Activated effector memory CD4-positive, alpha-beta T cell treated with anti-CD3 and anti-CD28 coated beads, Interleukin-2, amount 50 U/mL, for 16 hours (primary cell): Measurements from ENCODE around the gene LRRK1.

Experiments
- DNase-seq: peaks from one replicate; pipeline ENCODE4 v3.0.0-alpha.2; 2020

LRRK1 gene

GRCh38 chr15:100985401-100985800 is 66.2 kb downstream of the LRRK1 start:
- no peak for DNase-seq

GRCh38 chr15:100986158-100986896 is 67.2 kb downstream of the LRRK1 start:
- DNase-seq: no peak

GRCh38 chr15:100987143-100987542 is 68.0 kb downstream of the LRRK1 start:
- DNase-seq: no peak

GRCh38 chr15:100988297-100988696 is 69.1 kb downstream of the LRRK1 start:
- DNase-seq: no peak

- DNase-seq: no peak
These were observed 69.7 kb downstream of the LRRK1 start for GRCh38 chr15:100988857-100989256.

GRCh38 chr15:100994597-100995446 is 75.7 kb downstream of the LRRK1 start:
- no peak for DNase-seq

- DNase-seq: no peak
These were observed 76.6 kb downstream of the LRRK1 start for GRCh38 chr15:100995471-100996430.

- no peak for DNase-seq
These were observed 78.3 kb downstream of the LRRK1 start for GRCh38 chr15:100997442-100997841.

- no peak for DNase-seq
These were observed 79.5 kb downstream of the LRRK1 start for GRCh38 chr15:100998630-100999029.

GRCh38 chr15:100999369-100999768 is 80.2 kb downstream of the LRRK1 start:
- no peak for DNase-seq

GRCh38 chr15:101000271-101000681 is 81.1 kb downstream of the LRRK1 start:
- no peak for DNase-seq

- no peak for DNase-seq
These were observed 81.9 kb downstream of the LRRK1 start for GRCh38 chr15:101001056-101001455.

- no peak for DNase-seq
These were observed 82.6 kb downstream of the LRRK1 start for GRCh38 chr15:101001796-101002195.

- no peak for DNase-seq
These were observed 83.9 kb downstream of the LRRK1 start for GRCh38 chr15:101003081-101003480.

GRCh38 chr15:101003706-101004105 is 84.5 kb downstream of the LRRK1 start:
- no peak for DNase-seq

- DNase-seq: no peak
These were observed 85.3 kb downstream of the LRRK1 start for GRCh38 chr15:101004500-101004899.

GRCh38 chr15:101004986-101005747 is 86.0 kb downstream of the LRRK1 start:
- no peak for DNase-seq

- peak; percentile 86 for DNase-seq
These were observed 88.0 kb downstream of the LRRK1 start for GRCh38 chr15:101006931-101007691.

GRCh38 chr15:101008158-101009139 is 89.3 kb downstream of the LRRK1 start:
- peak; percentile 95 for DNase-seq

GRCh38 chr15:101009176-101009575 is 90.0 kb downstream of the LRRK1 start:
- no peak for DNase-seq
